Ovary (tissue), 9 donors: Measurements from ENCODE around the gene SSB. TPM values are rescaled to one million over a fixed set of nuclear protein-coding genes. Genes with fewer than 3 reads are reported as not detected.
"Not testable (repeated sequence)": the region's sequence is repeated elsewhere in the genome, so short reads cannot be mapped to it uniquely, and the experiment has no call there.

Experiments used
- DNase-seq, 5 donors: peaks; one replicate each; pipeline ENCODE4 v3.0.0-alpha.2; 2019 to 2020
- H3K27ac ChIP-seq, 2 donors: fragments of 200-600 bp; one replicate each; pipeline versions ENCODE4 v1.5.1 to v1.8.0; 2019 to 2022
- H3K27me3 ChIP-seq: fragments of 200-600 bp; one replicate; pipeline ENCODE4 v1.8.0; 2022
- H3K36me3 ChIP-seq: fragments of 200-600 bp; sonication (generic); one replicate; pipeline ENCODE4 v1.5.1; 2019
- H3K4me1 ChIP-seq: one replicate; pipeline ENCODE4 v1.8.1; 2013; ENCODE audit warnings: mild to moderate bottlenecking, moderate library complexity; ENCODE audit not compliant: insufficient read depth
- H3K4me3 ChIP-seq: fragments of 200-600 bp; sonication (generic); one replicate; pipeline ENCODE4 v1.5.1; 2017
- H3K9me3 ChIP-seq, 2 donors: fragments of 200-600 bp in 1 of 2; sonication (generic) in 1 of 2; one replicate each; pipeline versions ENCODE4 v1.5.1 to v1.8.1; 2013 to 2019; ENCODE audit warnings: mild to moderate bottlenecking in 1 of 2, moderate library complexity in 1 of 2
- CTCF ChIP-seq, 3 donors: fragments of 450-650 bp in 2 of 3; fragments of 200-600 bp in 1 of 3; IDR thresholded peaks; one replicate each; pipeline versions ENCODE4 v1.5.1 to v1.8.0; 2016 to 2022; ENCODE audit warnings: antibody characterized with exemption in 3 of 3, mild to moderate bottlenecking in 1 of 3
- EP300 ChIP-seq: sonication (generic); formaldehyde crosslinking; IDR thresholded peaks from one replicate; pipeline ENCODE4 v1.6.1; 2017; ENCODE audit warnings: antibody characterized with exemption
- POLR2A ChIP-seq: fragments of 450-650 bp; IDR thresholded peaks from one replicate; pipeline ENCODE4 v1.6.1; 2017; ENCODE audit warnings: antibody characterized with exemption, mild to moderate bottlenecking, moderate library complexity
- WGBS, 3 donors: extraction: QIAGEN DNeasy Blood & Tissue Kit in 1 of 3; methylation state at CpG; one replicate each; pipeline versions ENCODE4 v1.1.5 to v1.1.7; 2013 to 2017; 5-methylcytosine and 5-hydroxymethylcytosine counted together
- intact Hi-C, 4 donors: fragments of 100-400 bp; cut with DNase I; formaldehyde crosslinking; loops; one replicate each; pipeline versions ENCODE4 v1.11.0 to v1.15.1; 2022 to 2023
- polyA plus RNA-seq, 2 donors: library from polyadenylated mRNA; stranded (reverse); fragments of 200-250 nt in 1 of 2; fragments of 350-450 nt in 1 of 2; fragmentation: Illumina TruSeq in 1 of 2; extraction: RNeasy Lipid Tissue Mini Kit (QIAGEN cat#74804) in 1 of 2; gene quantifications; one replicate each; pipeline ENCODE4 v1.2.3, GENCODE V29; 2013 to 2014
- total RNA-seq, 7 donors: library from RNA; depleted of rRNA in 2 of 7; stranded (reverse); fragments of >200 nt in 2 of 7; fragmentation: NEBNext Ultra II Directional in 3 of 7; extraction: Animal tissue kit (Norgen Biotek cat#: 25700) in 3 of 7; gene quantifications; one replicate each; pipeline versions ENCODE4 v1.1.0 to v1.2.4, GENCODE V29; 2016 to 2023
- donor health status: DM: no; HTN: no; CAD: no; lungs with moderate emphysema.
- donor health status: DM: no; HTN: no; CAD: no.
- donor health status: Bipolar disorder and iron deficiency.
- donor health status: DM: yes; HTN: yes; CAD: no.
- donor health status: DM: no; HTN: no; CAD: no.
- donor health status: DM: yes; HTN: yes; CAD: no.

SSB gene
- total and polyA plus RNA-seq, 9 donors = 50.1 to 103 (median 78.3) TPM

- intact Hi-C loops = no loop called here
- no peaks in the 10 kb centered on the region for H3K27me3 ChIP-seq
Measured at GRCh38 chr2:169853041-169853668, 54.5 kb downstream of the SSB start.

GRCh38 chr2:169855281-169856258 lies 56.9 kb downstream of the SSB start:
- H3K27ac ChIP-seq, H3K36me3 ChIP-seq, H3K9me3 ChIP-seq, H3K4me3 ChIP-seq, intact Hi-C loops, H3K27me3 ChIP-seq, H3K4me1 ChIP-seq, DNase-seq: not testable (repeated sequence)
- 92 to 94% (median 93%) methylated on average over 29 to 42 of the region's 42 CpGs for WGBS, 3 donors

More at GRCh38 chr2:169853041-169853668, 54.5 kb downstream of the SSB start:
- TF ChIP-seq POLR2A (no peak), CTCF (IDR thresholded peaks at IDR 0.05) (no peak), EP300 (no peak)
- Histone ChIP-seq H3K4me3 (no peak overlapping the region), H3K9me3 (no peaks in the 10 kb centered on the region), H3K27ac (no peak overlapping the region), H3K36me3 (no peaks in the 10 kb centered on the region), H3K4me1 (no peaks in the 10 kb centered on the region)
- no peak for DNase-seq
- 90 to 92% (median 92%) methylated on average over 4 of the region's 4 CpGs for WGBS, 3 donors

GRCh38 chr2:169859423-169859822 lies 60.8 kb downstream of the SSB start:
- TF ChIP-seq CTCF (IDR thresholded peaks at IDR 0.05) (no peak), EP300 (no peak), POLR2A (no peak)
- Histone ChIP-seq H3K27me3 (no peaks in the 10 kb centered on the region), H3K4me3 (no peak overlapping the region), H3K27ac (no peak overlapping the region), H3K4me1 (peaks cover 2% of the 10 kb centered on the region), H3K9me3 (no peaks in the 10 kb centered on the region), H3K36me3 (no peaks in the 10 kb centered on the region)
- whole genome bisulfite sequencing, 3 donors = 96 to 98% (median 97%) methylated on average over 4 of the region's 4 CpGs
- intact Hi-C loops = no loop called here
- DNase-seq = no peak

GRCh38 chr2:169860149-169860548 lies 61.5 kb downstream of the SSB start:
- H3K27me3 ChIP-seq = no peaks in the 10 kb centered on the region
- H3K27ac ChIP-seq = no peak overlapping the region
- H3K4me3 ChIP-seq = no peak overlapping the region
- no peak for DNase-seq
- WGBS, 3 donors = 91 to 95% (median 94%) methylated on average over 4 of the region's 4 CpGs
- intact Hi-C loops = no loop called here
- peaks cover 2% of the 10 kb centered on the region for H3K4me1 ChIP-seq
- no peak for TF ChIP-seq POLR2A
- no peak for TF ChIP-seq EP300
- no peak for TF ChIP-seq CTCF (IDR thresholded peaks at IDR 0.05)
- H3K36me3 ChIP-seq = no peaks in the 10 kb centered on the region
- no peaks in the 10 kb centered on the region for H3K9me3 ChIP-seq

Other genes with a start within 250 kb of the SSB start
- gene FASTKD1, start 225.0 kb upstream of the SSB start, total RNA-seq = 10 to 100 TPM in 2 of 7 donors, 1 to 10 TPM in 5; 3.6 to 14.1 (median 8.0) TPM
- gene FASTKD1, start 225.0 kb upstream of the SSB start, polyA plus RNA-seq = 1 to 10 TPM; 1.9 to 9.7 TPM
- 10 to 100 TPM; 35.2 to 64.5 (median 55.4) TPM for gene PPIG, start 214.5 kb upstream of the SSB start, total RNA-seq
- gene PPIG, start 214.5 kb upstream of the SSB start, polyA plus RNA-seq = 10 to 100 TPM; 29.3 to 36.4 TPM
- gene CFAP210, start 104.5 kb upstream of the SSB start, total RNA-seq = 1 to 10 TPM in 4 of 7 donors, under 1 TPM in 2, not detected in 1; 0.35 to 2.8 (median 1.4) TPM
- under 1 TPM; 0.07 to 0.18 TPM for gene CFAP210, start 104.5 kb upstream of the SSB start, polyA plus RNA-seq
- gene PHOSPHO2, start 104.4 kb upstream of the SSB start, total RNA-seq = 1 to 10 TPM; 5.4 to 7.9 (median 6.3) TPM
- 1 to 10 TPM; 2.4 to 3.6 TPM for gene PHOSPHO2, start 104.4 kb upstream of the SSB start, polyA plus RNA-seq
- gene KLHL23, start 65.0 kb upstream of the SSB start, total RNA-seq = 10 to 100 TPM; 14.7 to 27.4 (median 19.3) TPM
- 10 to 100 TPM; 10.2 to 23.0 TPM for gene KLHL23, start 65.0 kb upstream of the SSB start, polyA plus RNA-seq
- gene METTL5, start 26.0 kb downstream of the SSB start, total RNA-seq = 10 to 100 TPM; 19.9 to 44.0 (median 26.4) TPM
- 10 to 100 TPM; 36.0 to 40.3 TPM for gene METTL5, start 26.0 kb downstream of the SSB start, polyA plus RNA-seq
- 10 to 100 TPM; 33.1 to 63.4 (median 48.3) TPM for gene UBR3, start 28.6 kb downstream of the SSB start, total RNA-seq
- gene UBR3, start 28.6 kb downstream of the SSB start, polyA plus RNA-seq = 10 to 100 TPM; 13.6 to 18.2 TPM